22Rv1 (cell line): ENCODE data around the gene RSPH3.

Experiments used
- ZFX ChIP-seq: fragments of 450-650 bp; IDR thresholded peaks from 2 replicates; pipeline ENCODE4 v1.6.1; 2017; ENCODE audit warnings: antibody characterized with exemption, borderline replicate concordance
- TF ChIP-seq, protein P1 (sequence below): fragments of 450-650 bp; IDR thresholded peaks from 2 replicates; pipeline ENCODE4 v1.5.1; 2017; ENCODE audit warnings: mild to moderate bottlenecking

DNA sequence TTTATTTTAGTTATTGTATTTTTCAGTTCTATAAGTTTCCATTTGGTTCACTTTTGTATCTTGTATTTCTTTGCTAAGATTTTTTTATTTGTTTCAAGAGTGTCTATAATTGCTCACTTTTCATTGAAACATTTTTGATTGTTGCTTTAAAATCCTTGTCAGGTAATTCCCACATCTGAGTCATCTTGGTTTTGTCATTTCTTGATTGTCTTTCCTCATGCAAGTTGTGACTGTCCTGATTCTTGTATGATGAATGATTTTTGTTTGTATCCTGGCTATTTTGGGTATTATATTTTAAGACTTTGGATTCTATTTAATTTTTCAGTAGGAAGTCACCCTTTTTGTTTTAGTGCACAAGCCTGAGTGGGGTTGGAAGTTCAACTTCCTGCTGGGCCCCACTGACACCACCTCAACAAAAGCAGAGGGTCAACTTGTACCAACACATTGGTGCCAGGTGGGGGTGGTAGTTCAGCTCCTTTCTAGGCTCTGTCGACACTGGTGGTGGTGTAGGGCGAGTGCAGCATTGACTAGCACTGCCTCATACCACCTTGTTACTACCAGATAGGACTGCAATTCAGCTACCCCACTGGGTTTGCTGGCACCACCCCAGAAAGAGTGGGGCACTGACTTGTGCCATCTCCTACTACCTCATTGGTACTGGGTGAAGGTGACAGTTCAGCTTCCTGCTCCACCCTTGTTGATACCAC is 8.8 kb downstream of the RSPH3 start:
- TF ChIP-seq, protein P1, sequence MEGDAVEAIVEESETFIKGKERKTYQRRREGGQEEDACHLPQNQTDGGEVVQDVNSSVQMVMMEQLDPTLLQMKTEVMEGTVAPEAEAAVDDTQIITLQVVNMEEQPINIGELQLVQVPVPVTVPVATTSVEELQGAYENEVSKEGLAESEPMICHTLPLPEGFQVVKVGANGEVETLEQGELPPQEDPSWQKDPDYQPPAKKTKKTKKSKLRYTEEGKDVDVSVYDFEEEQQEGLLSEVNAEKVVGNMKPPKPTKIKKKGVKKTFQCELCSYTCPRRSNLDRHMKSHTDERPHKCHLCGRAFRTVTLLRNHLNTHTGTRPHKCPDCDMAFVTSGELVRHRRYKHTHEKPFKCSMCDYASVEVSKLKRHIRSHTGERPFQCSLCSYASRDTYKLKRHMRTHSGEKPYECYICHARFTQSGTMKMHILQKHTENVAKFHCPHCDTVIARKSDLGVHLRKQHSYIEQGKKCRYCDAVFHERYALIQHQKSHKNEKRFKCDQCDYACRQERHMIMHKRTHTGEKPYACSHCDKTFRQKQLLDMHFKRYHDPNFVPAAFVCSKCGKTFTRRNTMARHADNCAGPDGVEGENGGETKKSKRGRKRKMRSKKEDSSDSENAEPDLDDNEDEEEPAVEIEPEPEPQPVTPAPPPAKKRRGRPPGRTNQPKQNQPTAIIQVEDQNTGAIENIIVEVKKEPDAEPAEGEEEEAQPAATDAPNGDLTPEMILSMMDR, result no peak
- TF ChIP-seq ZFX, result no peak
